ENCODE data around the gene PSMB4.

- no peak for TF ChIP-seq EZH2phosphoT487 (IDR thresholded peaks at IDR 0.05; ENCODE audit: unreplicated experiment)
- no peak for TF ChIP-seq CTCF (conservative IDR thresholded peaks at IDR 0.05; ENCODE audit: low read depth in 2 of 2)
- TF ChIP-seq POLR2AphosphoS5 (IDR thresholded peaks at IDR 0.05; ENCODE audit: low read depth) = no peak
- TF ChIP-seq CREB1 (CRISPR knock-in tag; IDR thresholded peaks at IDR 0.05; ENCODE audit: low read depth) = no peak
- no peak for TF ChIP-seq REST (IDR thresholded peaks at IDR 0.05; ENCODE audit: unreplicated experiment)
- no peak for TF ChIP-seq EZH2 (IDR thresholded peaks at IDR 0.05; ENCODE audit: low read depth, unreplicated experiment)
- TF ChIP-seq NANOG (IDR thresholded peaks at IDR 0.05; ENCODE audit: borderline replicate concordance) = no peak
- no peak for TF ChIP-seq ZNF331 (CRISPR knock-in tag; IDR thresholded peaks at IDR 0.05; ENCODE audit: low read depth)
- TF ChIP-seq ETS1 (IDR thresholded peaks at IDR 0.05) = no peak
- TF ChIP-seq ZNF114 (CRISPR knock-in tag; IDR thresholded peaks at IDR 0.05) = no peak
Observed at GRCh38 chr1:151419819-151420218, 20.4 kb downstream of the PSMB4 start.

Measured in GM23338 (cell line).